Pulmonary artery endothelial cell (primary cell): ENCODE results near the gene AHDC1. TPM values are rescaled to one million over a fixed set of nuclear protein-coding genes. Genes with fewer than 3 reads are reported as not detected.
"Not testable (repeated sequence)": the region's sequence is repeated elsewhere in the genome, so short reads cannot be mapped to it uniquely, and the experiment has no call there.

Source experiments
- DNase-seq: peaks from one replicate; pipeline ENCODE4 v3.0.0-alpha.2; 2011; ENCODE audit warnings: low read depth, low spot score
- total RNA-seq: library from RNA; depleted of rRNA; stranded (reverse); fragments of >200 nt; gene quantifications from 2 replicates; pipeline ENCODE4 v1.2.3, GENCODE V29; 2014

Gene AHDC1
- total RNA-seq = 4.3 and 7.0 TPM in 2 replicates

GRCh38 chr1:27603681-27604578 is at the start of gene AHDC1:
Gene AHDC1, minus strand, starts transcription at chr1:27604144. Its CDS starts 52,029 bp downstream, at chr1:27552115.
- DNase-seq = peak; percentile 63

- DNase-seq = no peak
These were observed 48.3 kb upstream of the AHDC1 start for GRCh38 chr1:27652111-27652864.

GRCh38 chr1:27650539-27651175 is 46.7 kb upstream of the AHDC1 start:
- no peak for DNase-seq

GRCh38 chr1:27650171-27650538 is 46.2 kb upstream of the AHDC1 start:
- DNase-seq = no peak

GRCh38 chr1:27649306-27649635 is 45.3 kb upstream of the AHDC1 start:
- DNase-seq = no peak

- no peak for DNase-seq
These were observed 44.8 kb upstream of the AHDC1 start for GRCh38 chr1:27648602-27649305.

GRCh38 chr1:27647328-27647727 is 43.4 kb upstream of the AHDC1 start:
- no peak for DNase-seq

- DNase-seq = no peak
These were observed 42.7 kb upstream of the AHDC1 start for GRCh38 chr1:27646676-27647075.

GRCh38 chr1:27645071-27645415 is 41.1 kb upstream of the AHDC1 start:
- no peak for DNase-seq

- DNase-seq = no peak
These were observed 40.6 kb upstream of the AHDC1 start for GRCh38 chr1:27644369-27645070.

GRCh38 chr1:27643600-27644368 is 39.8 kb upstream of the AHDC1 start:
- DNase-seq = no peak

- not testable (repeated sequence) for DNase-seq
These were observed 36.6 kb upstream of the AHDC1 start for GRCh38 chr1:27640514-27640913.

GRCh38 chr1:27638805-27639204 is 34.9 kb upstream of the AHDC1 start:
- no peak for DNase-seq

- no peak for DNase-seq
These were observed 34.2 kb upstream of the AHDC1 start for GRCh38 chr1:27638047-27638734.

- no peak for DNase-seq
These were observed 31.6 kb upstream of the AHDC1 start for GRCh38 chr1:27635396-27636142.

GRCh38 chr1:27634985-27635367 is 31.0 kb upstream of the AHDC1 start, which contains the start of gene FGR:
Gene FGR, minus strand, starts transcription at chr1:27635185. Its CDS starts 11,269 bp downstream, at chr1:27623916.
- no peak for DNase-seq

- DNase-seq = no peak
These were observed 30.4 kb upstream of the AHDC1 start for GRCh38 chr1:27634177-27634984.

- DNase-seq = no peak
These were observed 29.8 kb upstream of the AHDC1 start for GRCh38 chr1:27633640-27634176.
